ENCODE data around the gene THUMPD1. TPM values are rescaled to one million over a fixed set of nuclear protein-coding genes. Genes with fewer than 3 reads are reported as not detected.

THUMPD1 gene
- total RNA-seq, 1 experiment from 2014 or later: 27.2 TPM

- BruUV-seq (replicated peaks): no TSS peak
- H3K4me1 Mint-ChIP-seq (ENCODE audit: low read depth, unreplicated experiment): no peaks in the 10 kb centered on the region
- intact Hi-C loops (cut with micrococcal nuclease; ENCODE audit: unreplicated experiment): no loop called here
- no peak overlapping the region for H3K4me3 Mint-ChIP-seq (ENCODE audit: unreplicated experiment)
- no peak for TF ChIP-seq CTCF (IDR thresholded peaks at IDR 0.05; ENCODE audit: insufficient read depth in 1 of 2, low read depth in 1 of 2, low read length in 1 of 2, severe bottlenecking in 1 of 2, unreplicated experiment in 1 of 2)
- no peak for DNase-seq
- peaks cover 4% of the 10 kb centered on the region; the same call in 1 of the 2 replicates for H3K9me3 ChIP-seq
- peaks cover 12% of the 10 kb centered on the region for H3K9me3 Mint-ChIP-seq (ENCODE audit: unreplicated experiment)
- H3K27ac Mint-ChIP-seq (ENCODE audit: unreplicated experiment): no peak overlapping the region
- CTCF ChIA-PET: no interaction called here
- no peaks in the 10 kb centered on the region for H3K36me3 ChIP-seq (ENCODE audit: control insufficient read depth, insufficient read depth, low read length)
- no peaks in the 10 kb centered on the region for H3K27me3 Mint-ChIP-seq (ENCODE audit: insufficient read depth, unreplicated experiment)
- H3K4me1 ChIP-seq: no peaks in the 10 kb centered on the region
- POLR2A ChIA-PET: no interaction called here
- H3K27me3 ChIP-seq (replicated peaks; ENCODE audit: control insufficient read depth, insufficient read depth, low read length): no peaks in the 10 kb centered on the region
- H3K4me3 ChIP-seq (ENCODE audit: low read depth, low read length): no peak overlapping the region
- H3K36me3 Mint-ChIP-seq (ENCODE audit: insufficient read depth, unreplicated experiment): peaks cover 7% of the 10 kb centered on the region
These were observed 4.8 kb upstream of the THUMPD1 start for GRCh38 chr16:20746461-20746860.

GRCh38 chr16:20744922-20745440 lies 3.4 kb upstream of the THUMPD1 start:
- H3K36me3 ChIP-seq (ENCODE audit: control insufficient read depth, insufficient read depth, low read length): no peaks in the 10 kb centered on the region
- Mint-ChIP-seq H3K36me3 (ENCODE audit: insufficient read depth, unreplicated experiment) (peaks cover 8% of the 10 kb centered on the region), H3K27ac (ENCODE audit: unreplicated experiment) (no peak overlapping the region), H3K4me1 (ENCODE audit: low read depth, unreplicated experiment) (no peaks in the 10 kb centered on the region), H3K27me3 (ENCODE audit: insufficient read depth, unreplicated experiment) (no peaks in the 10 kb centered on the region), H3K4me3 (ENCODE audit: unreplicated experiment) (no peak overlapping the region), H3K9me3 (ENCODE audit: unreplicated experiment) (peaks cover 12% of the 10 kb centered on the region)
- H3K27me3 ChIP-seq (replicated peaks; ENCODE audit: control insufficient read depth, insufficient read depth, low read length): no peaks in the 10 kb centered on the region
- H3K4me3 ChIP-seq (ENCODE audit: low read depth, low read length): no peak overlapping the region
- POLR2A ChIA-PET: no interaction called here
- TF ChIP-seq CTCF (IDR thresholded peaks at IDR 0.05; ENCODE audit: insufficient read depth in 1 of 2, low read depth in 1 of 2, low read length in 1 of 2, severe bottlenecking in 1 of 2, unreplicated experiment in 1 of 2): no peak
- peaks cover 4% of the 10 kb centered on the region; the same call in 1 of the 2 replicates for H3K9me3 ChIP-seq
- no TSS peak for BruUV-seq (replicated peaks)
- no peak for DNase-seq
- CTCF ChIA-PET: no interaction called here
- intact Hi-C loops (cut with micrococcal nuclease; ENCODE audit: unreplicated experiment): no loop called here
- H3K4me1 ChIP-seq: no peaks in the 10 kb centered on the region

- Histone ChIP-seq H3K4me1 (no peaks in the 10 kb centered on the region), H3K36me3 (ENCODE audit: control insufficient read depth, insufficient read depth, low read length) (no peaks in the 10 kb centered on the region), H3K27me3 (replicated peaks; ENCODE audit: control insufficient read depth, insufficient read depth, low read length) (no peaks in the 10 kb centered on the region), H3K4me3 (ENCODE audit: low read depth, low read length) (no peak overlapping the region), H3K9me3 (peaks cover 4% of the 10 kb centered on the region; the same call in 1 of the 2 replicates)
- POLR2A ChIA-PET: no interaction called here
- no peaks in the 10 kb centered on the region for H3K4me1 Mint-ChIP-seq (ENCODE audit: low read depth, unreplicated experiment)
- no peaks in the 10 kb centered on the region for H3K27me3 Mint-ChIP-seq (ENCODE audit: insufficient read depth, unreplicated experiment)
- H3K9me3 Mint-ChIP-seq (ENCODE audit: unreplicated experiment): peaks cover 12% of the 10 kb centered on the region
- no peak overlapping the region for H3K27ac Mint-ChIP-seq (ENCODE audit: unreplicated experiment)
- no peak overlapping the region for H3K4me3 Mint-ChIP-seq (ENCODE audit: unreplicated experiment)
- H3K36me3 Mint-ChIP-seq (ENCODE audit: insufficient read depth, unreplicated experiment): peaks cover 13% of the 10 kb centered on the region
- CTCF ChIA-PET: no interaction called here
- TF ChIP-seq CTCF (IDR thresholded peaks at IDR 0.05; ENCODE audit: insufficient read depth in 1 of 2, low read depth in 1 of 2, low read length in 1 of 2, severe bottlenecking in 1 of 2, unreplicated experiment in 1 of 2): no peak
- BruUV-seq (replicated peaks): no TSS peak
- intact Hi-C loops (cut with micrococcal nuclease; ENCODE audit: unreplicated experiment): no loop called here
- DNase-seq: no peak
These were observed 2.0 kb upstream of the THUMPD1 start for GRCh38 chr16:20743591-20743990.

Data from Caco-2 (cell line).